ENCODE measurements around the gene ATP6V1B1.
A peak's percentile ranks its signal among the peaks of the same experiment; 100 is the strongest.

Gene ATP6V1B1

GRCh38 chr2:70947556-70948184 lies 12.0 kb downstream of the ATP6V1B1 start:
- DNase-seq = no peak

GRCh38 chr2:70948337-70949003 lies 12.8 kb downstream of the ATP6V1B1 start:
- DNase-seq = peak; percentile 75

GRCh38 chr2:70949086-70949485 lies 13.4 kb downstream of the ATP6V1B1 start:
- no peak for DNase-seq

- no peak for DNase-seq
Measured at GRCh38 chr2:70954886-70955285, 19.2 kb downstream of the ATP6V1B1 start.

- no peak for DNase-seq
Measured at GRCh38 chr2:70956141-70956540, 20.4 kb downstream of the ATP6V1B1 start.

- DNase-seq = no peak
Measured at GRCh38 chr2:70957798-70958197, 22.1 kb downstream of the ATP6V1B1 start.

- DNase-seq = no peak
Measured at GRCh38 chr2:70958759-70959158, 23.1 kb downstream of the ATP6V1B1 start.

GRCh38 chr2:70959271-70959761 lies 23.6 kb downstream of the ATP6V1B1 start:
- no peak for DNase-seq

GRCh38 chr2:70959851-70960832 lies 24.4 kb downstream of the ATP6V1B1 start:
- no peak for DNase-seq

GRCh38 chr2:70960833-70961647 lies 25.3 kb downstream of the ATP6V1B1 start:
- DNase-seq = no peak

- no peak for DNase-seq
Measured at GRCh38 chr2:70961648-70961994, 25.9 kb downstream of the ATP6V1B1 start.

- no peak for DNase-seq
Measured at GRCh38 chr2:70962211-70962884, 26.6 kb downstream of the ATP6V1B1 start.

GRCh38 chr2:70962885-70963878 lies 27.5 kb downstream of the ATP6V1B1 start:
- DNase-seq = no peak

GRCh38 chr2:70964133-70964532 lies 28.4 kb downstream of the ATP6V1B1 start:
- no peak for DNase-seq

GRCh38 chr2:70964596-70965386 lies 29.1 kb downstream of the ATP6V1B1 start:
- peak; percentile 81 for DNase-seq

- DNase-seq = no peak
Measured at GRCh38 chr2:70965506-70965905, 29.8 kb downstream of the ATP6V1B1 start.

GRCh38 chr2:70966681-70967080 lies 31.0 kb downstream of the ATP6V1B1 start:
- DNase-seq = no peak

GRCh38 chr2:70967189-70967588 lies 31.5 kb downstream of the ATP6V1B1 start:
- no peak for DNase-seq

GRCh38 chr2:70974592-70974991 lies 38.9 kb downstream of the ATP6V1B1 start:
- DNase-seq = no peak

GRCh38 chr2:70975237-70975636 lies 39.5 kb downstream of the ATP6V1B1 start:
- DNase-seq = no peak
